GM10248 (cell line): ENCODE results near the gene DISC1.

Source experiments
- CTCF ChIA-PET: fragments of 300-600 bp; sonication (Branson Sonifier 250); formaldehyde crosslinking; extraction: SDS; loops from one replicate; lab custom pipeline; 2021; ENCODE audit warnings: antibody characterized with exemption; lab: Yijun Ruan, JAX
- POLR2A ChIA-PET: fragments of 350-650 bp; sonication (Branson Sonifier 250); formaldehyde crosslinking; extraction: SDS; loops from one replicate; lab custom pipeline; 2020; ENCODE audit warnings: antibody characterized with exemption; lab: Yijun Ruan, JAX
- DNase-seq: peaks from one replicate; pipeline ENCODE4 v3.0.0; 2012; ENCODE audit errors: extremely low spot score
- CTCF ChIP-seq: IDR thresholded peaks from 2 replicates; pipeline ENCODE4 v1.5.1; 2012; ENCODE audit warnings: mild to moderate bottlenecking, low read depth; ENCODE audit errors: extremely low read depth, missing control alignments, control extremely low read depth

DISC1 gene

GRCh38 chr1:231871878-231872277 is 245.3 kb downstream of the DISC1 start:
- POLR2A ChIA-PET: no interaction called here
- DNase-seq: no peak
- TF ChIP-seq CTCF: no peak
- CTCF ChIA-PET: no interaction called here

DNA sequence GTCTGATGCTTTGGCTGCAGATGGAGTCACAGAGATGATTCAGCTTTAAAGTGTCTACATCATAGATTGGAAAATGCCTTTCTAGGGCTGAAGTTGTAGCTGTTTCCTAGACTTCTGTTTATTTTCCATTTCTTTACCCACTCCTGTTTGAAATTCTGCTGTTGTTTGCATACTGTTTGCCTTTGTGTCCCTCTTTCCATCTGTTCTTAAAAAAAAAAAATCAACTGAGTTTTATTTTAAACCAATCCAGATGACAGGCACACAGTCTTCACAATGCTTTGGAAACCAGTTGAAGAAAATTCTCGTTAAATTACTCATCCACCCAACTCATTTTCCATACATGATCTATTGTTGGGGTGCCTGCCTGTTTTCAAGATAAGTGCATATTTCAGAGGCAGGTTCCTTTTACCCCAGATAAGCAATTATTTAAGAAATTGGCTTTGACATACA is 245.9 kb downstream of the DISC1 start:
- ChIA-PET CTCF (no interaction called here), POLR2A (no interaction called here)
- no peak for TF ChIP-seq CTCF
- DNase-seq: no peak

GRCh38 chr1:231878737-231879136 is 252.1 kb downstream of the DISC1 start:
- TF ChIP-seq CTCF: no peak
- no peak for DNase-seq
- CTCF ChIA-PET: interaction anchor here (1.2 kb wide), 1 partner anchor 12 kb away, joined by 3 read pairs; no protein-coding TSS in a partner anchor
- POLR2A ChIA-PET: no interaction called here

DNA sequence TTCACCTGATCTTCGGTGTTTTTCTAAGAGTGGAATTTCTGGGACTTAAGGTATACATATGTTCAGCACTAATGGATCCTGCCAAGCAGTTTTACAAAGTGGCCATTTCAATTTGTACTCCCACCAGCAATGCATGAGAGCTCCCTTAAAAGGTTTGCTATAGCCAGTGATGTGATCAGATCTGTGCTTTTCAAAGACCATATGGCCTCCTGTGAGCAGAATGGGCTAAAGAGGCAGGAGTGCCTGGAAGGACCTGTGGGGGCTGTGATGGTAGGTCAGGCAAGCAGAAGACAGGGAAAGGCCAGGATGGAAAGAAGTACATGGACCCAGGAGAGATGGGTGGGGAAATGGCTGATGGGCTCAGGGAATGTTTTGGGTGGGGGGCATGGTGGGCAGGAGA is 252.7 kb downstream of the DISC1 start:
- ChIA-PET CTCF (interaction anchor here (1.2 kb wide), 1 partner anchor 12 kb away, joined by 3 read pairs; no protein-coding TSS in a partner anchor), POLR2A (no interaction called here)
- DNase-seq: no peak
- no peak for TF ChIP-seq CTCF

DNA sequence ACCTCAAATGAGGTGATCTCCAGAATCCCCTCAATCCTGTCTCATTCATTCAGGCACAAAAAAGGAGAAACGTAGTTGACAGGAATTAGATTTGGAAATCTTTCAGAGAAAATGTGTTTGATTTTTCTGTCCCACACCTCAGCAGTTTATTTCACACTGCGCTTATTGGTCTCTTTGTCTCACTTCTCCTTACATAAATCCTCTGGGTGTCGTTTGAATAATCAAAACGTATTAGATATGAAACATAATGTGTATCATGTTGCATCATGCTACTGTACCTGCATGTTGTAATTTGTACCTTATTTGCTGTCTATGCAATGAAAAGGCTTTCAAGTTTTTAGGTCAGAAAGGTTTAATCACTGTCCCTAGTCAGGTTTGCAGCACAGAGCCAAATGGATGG is 255.7 kb downstream of the DISC1 start:
- ChIA-PET POLR2A (no interaction called here), CTCF (no interaction called here)
- no peak for TF ChIP-seq CTCF
- no peak for DNase-seq

GRCh38 chr1:231882790-231883189 is 256.2 kb downstream of the DISC1 start:
- ChIA-PET CTCF (no interaction called here), POLR2A (no interaction called here)
- no peak for TF ChIP-seq CTCF
- no peak for DNase-seq

GRCh38 chr1:231883382-231883781 is 256.8 kb downstream of the DISC1 start:
- no peak for TF ChIP-seq CTCF
- no peak for DNase-seq
- POLR2A ChIA-PET: no interaction called here
- CTCF ChIA-PET: no interaction called here
